ENCODE measurements around the gene CSTPP1.

CSTPP1 gene

DNA sequence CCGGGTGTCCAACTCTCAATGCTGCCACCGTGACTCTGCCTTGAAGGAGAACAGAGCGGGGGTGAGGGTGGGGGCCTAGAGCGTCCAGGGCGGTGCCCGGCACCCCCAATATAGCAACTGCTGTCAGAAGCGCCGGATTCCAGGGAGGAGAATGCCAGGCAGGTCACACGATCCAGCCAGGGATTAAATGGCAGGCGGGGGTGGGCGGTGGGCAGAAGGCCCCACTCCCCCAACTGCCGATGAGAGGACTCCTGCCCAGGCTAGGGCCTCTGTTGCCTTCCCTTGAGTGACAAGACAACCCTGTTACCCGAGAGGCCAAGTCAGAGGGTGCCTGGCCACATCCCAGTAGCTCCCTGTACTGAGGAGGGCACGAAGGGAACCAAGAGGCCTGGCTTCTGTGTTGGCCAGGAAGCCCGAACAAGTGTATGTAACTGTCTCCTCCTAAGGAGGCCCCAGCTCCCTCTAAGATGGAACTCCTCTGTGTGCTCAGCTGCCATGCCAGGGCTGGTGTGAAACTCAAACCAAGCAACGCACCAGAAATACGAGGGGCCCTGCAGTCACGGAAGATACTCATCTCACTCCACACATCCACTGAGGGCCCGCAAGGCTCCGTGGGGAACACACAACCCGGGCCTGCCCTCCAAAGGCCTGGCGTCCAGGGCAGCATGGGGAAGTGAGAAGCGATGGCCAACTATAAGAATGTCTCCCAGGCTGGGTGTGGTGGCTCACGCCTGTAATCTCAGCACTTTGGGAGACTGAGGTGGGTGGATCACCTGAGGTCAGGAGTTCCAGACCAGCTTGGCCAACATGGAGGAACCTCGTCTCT is 246.7 kb downstream of the CSTPP1 start:
- no peak for TF ChIP-seq ZC3H10 (CRISPR knock-in tag; IDR thresholded peaks at IDR 0.05)
- TF ChIP-seq ISL1 (CRISPR knock-in tag; IDR thresholded peaks at IDR 0.05) = no peak
- no peak for TF ChIP-seq ESRRG (CRISPR knock-in tag; IDR thresholded peaks at IDR 0.05)
- TF ChIP-seq PPARA (CRISPR knock-in tag; IDR thresholded peaks at IDR 0.05; ENCODE audit: borderline replicate concordance) = no peak
- no peak for TF ChIP-seq GLIS3 (CRISPR knock-in tag; IDR thresholded peaks at IDR 0.05)
- ATAC-seq = no peak

DNA sequence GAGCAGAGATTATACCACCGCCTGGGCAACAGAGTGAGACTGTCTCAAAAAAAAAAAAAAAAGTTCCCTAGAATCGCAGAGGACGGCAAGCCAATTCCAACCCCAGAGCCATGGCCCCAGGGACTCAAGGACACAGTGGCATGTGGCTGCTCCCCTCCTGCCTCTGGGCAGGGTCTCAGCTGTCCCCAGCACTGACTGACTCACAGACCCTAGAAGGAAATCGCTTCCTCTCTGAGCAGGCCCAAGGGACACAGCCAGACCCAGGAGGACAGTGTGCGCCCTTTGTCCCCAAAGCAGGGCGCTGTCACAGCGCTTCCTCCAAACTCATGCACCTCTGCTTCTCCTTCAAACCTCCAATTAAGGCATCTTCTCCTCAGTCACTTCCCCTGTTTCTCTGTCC is 247.4 kb downstream of the CSTPP1 start:
- no peak for ATAC-seq
- TF ChIP-seq, protein P1, sequence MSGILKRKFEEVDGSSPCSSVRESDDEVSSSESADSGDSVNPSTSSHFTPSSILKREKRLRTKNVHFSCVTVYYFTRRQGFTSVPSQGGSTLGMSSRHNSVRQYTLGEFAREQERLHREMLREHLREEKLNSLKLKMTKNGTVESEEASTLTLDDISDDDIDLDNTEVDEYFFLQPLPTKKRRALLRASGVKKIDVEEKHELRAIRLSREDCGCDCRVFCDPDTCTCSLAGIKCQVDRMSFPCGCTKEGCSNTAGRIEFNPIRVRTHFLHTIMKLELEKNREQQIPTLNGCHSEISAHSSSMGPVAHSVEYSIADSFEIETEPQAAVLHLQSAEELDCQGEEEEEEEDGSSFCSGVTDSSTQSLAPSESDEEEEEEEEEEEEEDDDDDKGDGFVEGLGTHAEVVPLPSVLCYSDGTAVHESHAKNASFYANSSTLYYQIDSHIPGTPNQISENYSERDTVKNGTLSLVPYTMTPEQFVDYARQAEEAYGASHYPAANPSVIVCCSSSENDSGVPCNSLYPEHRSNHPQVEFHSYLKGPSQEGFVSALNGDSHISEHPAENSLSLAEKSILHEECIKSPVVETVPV (CRISPR knock-in tag; IDR thresholded peaks at IDR 0.05) = no peak
- TF ChIP-seq ZNF565 (CRISPR knock-in tag; conservative IDR thresholded peaks at IDR 0.05; ENCODE audit: low read depth) (no peak), ZNF8 (CRISPR knock-in tag; IDR thresholded peaks at IDR 0.05) (no peak), TCF4 (CRISPR knock-in tag; IDR thresholded peaks at IDR 0.05; ENCODE audit: borderline replicate concordance) (no peak), SNAI2 (CRISPR knock-in tag; IDR thresholded peaks at IDR 0.05) (no peak), CSDC2 (CRISPR knock-in tag; IDR thresholded peaks at IDR 0.05) (no peak), ZNF70 (CRISPR knock-in tag; IDR thresholded peaks at IDR 0.05) (no peak), ISL1 (CRISPR knock-in tag; IDR thresholded peaks at IDR 0.05) (no peak), RARB (CRISPR knock-in tag; IDR thresholded peaks at IDR 0.05) (no peak), TOX (CRISPR knock-in tag; IDR thresholded peaks at IDR 0.05; ENCODE audit: borderline replicate concordance) (no peak), GLIS3 (CRISPR knock-in tag; IDR thresholded peaks at IDR 0.05) (no peak), ZFP30 (CRISPR knock-in tag; IDR thresholded peaks at IDR 0.05) (no peak)
- TF ChIP-seq, protein P2, sequence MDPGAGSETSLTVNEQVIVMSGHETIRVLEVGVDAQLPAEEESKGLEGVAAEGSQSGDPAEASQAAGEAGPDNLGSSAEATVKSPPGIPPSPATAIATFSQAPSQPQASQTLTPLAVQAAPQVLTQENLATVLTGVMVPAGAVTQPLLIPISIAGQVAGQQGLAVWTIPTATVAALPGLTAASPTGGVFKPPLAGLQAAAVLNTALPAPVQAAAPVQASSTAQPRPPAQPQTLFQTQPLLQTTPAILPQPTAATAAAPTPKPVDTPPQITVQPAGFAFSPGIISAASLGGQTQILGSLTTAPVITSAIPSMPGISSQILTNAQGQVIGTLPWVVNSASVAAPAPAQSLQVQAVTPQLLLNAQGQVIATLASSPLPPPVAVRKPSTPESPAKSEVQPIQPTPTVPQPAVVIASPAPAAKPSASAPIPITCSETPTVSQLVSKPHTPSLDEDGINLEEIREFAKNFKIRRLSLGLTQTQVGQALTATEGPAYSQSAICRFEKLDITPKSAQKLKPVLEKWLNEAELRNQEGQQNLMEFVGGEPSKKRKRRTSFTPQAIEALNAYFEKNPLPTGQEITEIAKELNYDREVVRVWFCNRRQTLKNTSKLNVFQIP (CRISPR knock-in tag; IDR thresholded peaks at IDR 0.05; ENCODE audit: borderline replicate concordance, low read depth) = no peak
- TF ChIP-seq, protein P3, sequence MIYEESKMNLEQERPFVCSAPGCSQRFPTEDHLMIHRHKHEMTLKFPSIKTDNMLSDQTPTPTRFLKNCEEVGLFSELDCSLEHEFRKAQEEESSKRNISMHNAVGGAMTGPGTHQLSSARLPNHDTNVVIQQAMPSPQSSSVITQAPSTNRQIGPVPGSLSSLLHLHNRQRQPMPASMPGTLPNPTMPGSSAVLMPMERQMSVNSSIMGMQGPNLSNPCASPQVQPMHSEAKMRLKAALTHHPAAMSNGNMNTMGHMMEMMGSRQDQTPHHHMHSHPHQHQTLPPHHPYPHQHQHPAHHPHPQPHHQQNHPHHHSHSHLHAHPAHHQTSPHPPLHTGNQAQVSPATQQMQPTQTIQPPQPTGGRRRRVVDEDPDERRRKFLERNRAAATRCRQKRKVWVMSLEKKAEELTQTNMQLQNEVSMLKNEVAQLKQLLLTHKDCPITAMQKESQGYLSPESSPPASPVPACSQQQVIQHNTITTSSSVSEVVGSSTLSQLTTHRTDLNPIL (CRISPR knock-in tag; IDR thresholded peaks at IDR 0.05; ENCODE audit: low read depth) = no peak
- TF ChIP-seq, protein P4, sequence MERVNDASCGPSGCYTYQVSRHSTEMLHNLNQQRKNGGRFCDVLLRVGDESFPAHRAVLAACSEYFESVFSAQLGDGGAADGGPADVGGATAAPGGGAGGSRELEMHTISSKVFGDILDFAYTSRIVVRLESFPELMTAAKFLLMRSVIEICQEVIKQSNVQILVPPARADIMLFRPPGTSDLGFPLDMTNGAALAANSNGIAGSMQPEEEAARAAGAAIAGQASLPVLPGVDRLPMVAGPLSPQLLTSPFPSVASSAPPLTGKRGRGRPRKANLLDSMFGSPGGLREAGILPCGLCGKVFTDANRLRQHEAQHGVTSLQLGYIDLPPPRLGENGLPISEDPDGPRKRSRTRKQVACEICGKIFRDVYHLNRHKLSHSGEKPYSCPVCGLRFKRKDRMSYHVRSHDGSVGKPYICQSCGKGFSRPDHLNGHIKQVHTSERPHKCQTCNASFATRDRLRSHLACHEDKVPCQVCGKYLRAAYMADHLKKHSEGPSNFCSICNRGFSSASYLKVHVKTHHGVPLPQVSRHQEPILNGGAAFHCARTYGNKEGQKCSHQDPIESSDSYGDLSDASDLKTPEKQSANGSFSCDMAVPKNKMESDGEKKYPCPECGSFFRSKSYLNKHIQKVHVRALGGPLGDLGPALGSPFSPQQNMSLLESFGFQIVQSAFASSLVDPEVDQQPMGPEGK (CRISPR knock-in tag; IDR thresholded peaks at IDR 0.05; ENCODE audit: borderline replicate concordance) = no peak
- TF ChIP-seq, protein P5, sequence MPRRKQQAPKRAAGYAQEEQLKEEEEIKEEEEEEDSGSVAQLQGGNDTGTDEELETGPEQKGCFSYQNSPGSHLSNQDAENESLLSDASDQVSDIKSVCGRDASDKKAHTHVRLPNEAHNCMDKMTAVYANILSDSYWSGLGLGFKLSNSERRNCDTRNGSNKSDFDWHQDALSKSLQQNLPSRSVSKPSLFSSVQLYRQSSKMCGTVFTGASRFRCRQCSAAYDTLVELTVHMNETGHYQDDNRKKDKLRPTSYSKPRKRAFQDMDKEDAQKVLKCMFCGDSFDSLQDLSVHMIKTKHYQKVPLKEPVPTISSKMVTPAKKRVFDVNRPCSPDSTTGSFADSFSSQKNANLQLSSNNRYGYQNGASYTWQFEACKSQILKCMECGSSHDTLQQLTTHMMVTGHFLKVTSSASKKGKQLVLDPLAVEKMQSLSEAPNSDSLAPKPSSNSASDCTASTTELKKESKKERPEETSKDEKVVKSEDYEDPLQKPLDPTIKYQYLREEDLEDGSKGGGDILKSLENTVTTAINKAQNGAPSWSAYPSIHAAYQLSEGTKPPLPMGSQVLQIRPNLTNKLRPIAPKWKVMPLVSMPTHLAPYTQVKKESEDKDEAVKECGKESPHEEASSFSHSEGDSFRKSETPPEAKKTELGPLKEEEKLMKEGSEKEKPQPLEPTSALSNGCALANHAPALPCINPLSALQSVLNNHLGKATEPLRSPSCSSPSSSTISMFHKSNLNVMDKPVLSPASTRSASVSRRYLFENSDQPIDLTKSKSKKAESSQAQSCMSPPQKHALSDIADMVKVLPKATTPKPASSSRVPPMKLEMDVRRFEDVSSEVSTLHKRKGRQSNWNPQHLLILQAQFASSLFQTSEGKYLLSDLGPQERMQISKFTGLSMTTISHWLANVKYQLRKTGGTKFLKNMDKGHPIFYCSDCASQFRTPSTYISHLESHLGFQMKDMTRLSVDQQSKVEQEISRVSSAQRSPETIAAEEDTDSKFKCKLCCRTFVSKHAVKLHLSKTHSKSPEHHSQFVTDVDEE (CRISPR knock-in tag; IDR thresholded peaks at IDR 0.05) = no peak

DNA sequence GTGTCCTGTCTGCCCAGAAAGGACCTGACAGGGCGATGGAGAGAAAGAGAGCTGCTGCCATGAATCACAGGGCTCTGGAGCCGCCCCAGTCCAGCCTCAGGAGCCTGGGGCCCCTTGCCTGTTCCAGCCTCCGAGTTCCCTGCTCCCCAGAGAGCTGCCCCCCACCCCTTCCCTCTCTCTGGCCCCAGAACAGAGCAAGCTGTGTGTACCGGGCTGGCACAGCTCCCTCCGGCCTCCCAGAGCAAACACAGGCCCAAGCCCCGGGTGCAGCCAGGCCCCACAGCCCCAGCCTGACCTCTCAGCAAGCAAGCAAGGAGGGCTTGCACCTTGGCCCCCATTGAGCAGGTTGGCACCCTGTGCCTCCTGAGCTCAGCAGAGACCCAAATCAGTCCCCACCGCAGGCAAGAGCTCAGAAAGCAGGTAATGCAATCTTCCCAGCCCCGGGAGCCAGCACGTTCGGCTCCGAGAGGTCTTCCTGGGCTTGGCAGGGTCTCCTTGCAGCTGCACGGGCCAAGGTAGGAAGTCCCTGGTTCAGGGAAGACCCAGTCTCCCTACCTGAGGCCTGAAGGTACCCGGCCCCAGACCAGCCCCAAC is 248.2 kb downstream of the CSTPP1 start:
- no peak for ATAC-seq
- TF ChIP-seq BACH2 (CRISPR knock-in tag; IDR thresholded peaks at IDR 0.05; ENCODE audit: borderline replicate concordance) = no peak
- TF ChIP-seq, protein P5 (CRISPR knock-in tag; IDR thresholded peaks at IDR 0.05) = no peak
- no peak for TF ChIP-seq ZNF8 (CRISPR knock-in tag; IDR thresholded peaks at IDR 0.05)
- TF ChIP-seq GLIS3 (CRISPR knock-in tag; IDR thresholded peaks at IDR 0.05) = no peak
- TF ChIP-seq, protein P3 (CRISPR knock-in tag; IDR thresholded peaks at IDR 0.05; ENCODE audit: low read depth) = no peak
- no peak for TF ChIP-seq ESRRG (CRISPR knock-in tag; IDR thresholded peaks at IDR 0.05)
- no peak for TF ChIP-seq CSDC2 (CRISPR knock-in tag; IDR thresholded peaks at IDR 0.05)
- TF ChIP-seq TOX (CRISPR knock-in tag; IDR thresholded peaks at IDR 0.05; ENCODE audit: borderline replicate concordance) = no peak
- TF ChIP-seq ZFP30 (CRISPR knock-in tag; IDR thresholded peaks at IDR 0.05) = no peak
- TF ChIP-seq TCF4 (CRISPR knock-in tag; IDR thresholded peaks at IDR 0.05; ENCODE audit: borderline replicate concordance) = no peak
- TF ChIP-seq ZNF565 (CRISPR knock-in tag; conservative IDR thresholded peaks at IDR 0.05; ENCODE audit: low read depth) = no peak
- TF ChIP-seq ZNF70 (CRISPR knock-in tag; IDR thresholded peaks at IDR 0.05) = no peak
- no peak for TF ChIP-seq RARB (CRISPR knock-in tag; IDR thresholded peaks at IDR 0.05)
